Smooth muscle cell of bladder (primary cell): ENCODE results near the gene HYKK. TPM values are rescaled to one million over a fixed set of nuclear protein-coding genes. Genes with fewer than 3 reads are reported as not detected.

ENCODE experiments used
- total RNA-seq: library from RNA; depleted of rRNA; stranded (reverse); fragments of >200 nt; gene quantifications from 2 replicates; pipeline ENCODE4 v1.2.3, GENCODE V29; 2014

HYKK gene
- total RNA-seq, result 2.1 and 2.5 TPM in 2 replicates

GRCh38 chr15:78506971-78507830, at the start of gene HYKK:
HYKK (plus strand) TSS chr15:78507577; CDS start chr15:78513089, 5,512 bp downstream.

GRCh38 chr15:78540141-78540870, 32.9 kb downstream of the HYKK start, which contains the start of gene PSMA4:
PSMA4 (plus strand) TSS chr15:78540444; CDS start chr15:78541928, 1,484 bp downstream.

GRCh38 chr15:78565097-78565950, 57.9 kb downstream of the HYKK start, which contains the start of gene CHRNA5:
CHRNA5 (plus strand) TSS chr15:78565520; CDS start chr15:78565720, 200 bp downstream.

Other genes with a start within 250 kb of the HYKK start
- gene DNAJA4, start 243.0 kb upstream of the HYKK start, total RNA-seq, result 1.00 and 3.5 TPM in 2 replicates
- 83.0 and 98.4 TPM in 2 replicates for gene SKIC8, start 208.0 kb upstream of the HYKK start, total RNA-seq
- gene CRABP1, start 167.2 kb upstream of the HYKK start, total RNA-seq, result not detected in 2 replicates
- gene IREB2, start 69.4 kb upstream of the HYKK start, total RNA-seq, result 13.9 and 15.3 TPM in 2 replicates
- gene PSMA4, start 32.9 kb downstream of the HYKK start, total RNA-seq, result 130 and 168 TPM in 2 replicates
- 0.09 and 0.14 TPM in 2 replicates for gene CHRNA5, start 57.9 kb downstream of the HYKK start, total RNA-seq
- gene CHRNA3, start 113.4 kb downstream of the HYKK start, total RNA-seq, result not detected in 2 replicates
- not detected in 2 replicates for gene CHRNB4, start 133.6 kb downstream of the HYKK start, total RNA-seq